H1 (cell line): ENCODE measurements around the gene UBR3. TPM values are rescaled to one million over a fixed set of nuclear protein-coding genes. Genes with fewer than 3 reads are reported as not detected.
"Not testable (repeated sequence)": the region's sequence is repeated elsewhere in the genome, so short reads cannot be mapped to it uniquely, and the experiment has no call there.

ENCODE experiments used
- CTCF ChIA-PET: fragments of 300-600 bp; sonication (Branson Sonifier 250); formaldehyde crosslinking; loops from one replicate; lab custom pipeline; 2021; ENCODE audit not compliant: partially characterized antibody; lab: Charles Lee
- POLR2A ChIA-PET: fragments of 300-600 bp; sonication (Branson Sonifier 250); formaldehyde crosslinking; loops from one replicate; lab custom pipeline; 2021; ENCODE audit warnings: inconsistent platforms; ENCODE audit not compliant: partially characterized antibody; lab: Charles Lee
- DNase-seq, 2 experiments: peaks; one replicate each; pipeline versions ENCODE4 v3.0.0 to v3.0.0-alpha.2; 2010 to 2022; ENCODE audit warnings: low spot score in 2 of 2, low read depth in 1 of 2, mixed read lengths in 1 of 2
- FAIRE-seq: peaks from 2 replicates; lab custom pipeline; 2011; peaks lifted over from hg19 to GRCh38; lab: Jason Lieb, UNC
- H2AFZ ChIP-seq: 2 replicates; pipeline ENCODE4 v1.8.1; 2012; ENCODE audit warnings: low read length, inconsistent platforms
- H2AK5ac ChIP-seq: 2 replicates; pipeline ENCODE4 v1.6.1; 2013; ENCODE audit warnings: low read depth, low read length
- H2BK120ac ChIP-seq: replicated peaks from 2 replicates; pipeline ENCODE3; 2013; ENCODE audit warnings: low read depth, low read length, inconsistent platforms
- H2BK12ac ChIP-seq: 2 replicates; pipeline ENCODE4 v1.6.1; 2013; ENCODE audit warnings: low read depth, low read length
- H2BK15ac ChIP-seq: 2 replicates; pipeline ENCODE4 v1.6.1; 2013; ENCODE audit warnings: low read length
- H2BK20ac ChIP-seq: 2 replicates; pipeline ENCODE4 v1.6.1; 2013; ENCODE audit warnings: low read length
- H2BK5ac ChIP-seq: 2 replicates; pipeline ENCODE4 v1.6.1; 2013; ENCODE audit warnings: low read depth, low read length
- H3K14ac ChIP-seq: 2 replicates; pipeline ENCODE4 v1.6.1; 2013; ENCODE audit warnings: inconsistent platforms; ENCODE audit not compliant: insufficient read length
- H3K18ac ChIP-seq: 2 replicates; pipeline ENCODE4 v1.6.1; 2013; ENCODE audit warnings: low read length; ENCODE audit errors: extremely low read depth
- H3K23ac ChIP-seq: 2 replicates; pipeline ENCODE4 v1.6.1; 2013; ENCODE audit warnings: inconsistent platforms; ENCODE audit not compliant: insufficient read length
- H3K23me2 ChIP-seq: 2 replicates; pipeline ENCODE4 v1.6.1; 2013; ENCODE audit warnings: low read depth, low read length
- H3K27ac ChIP-seq: 2 replicates; pipeline ENCODE4 v1.6.1; 2011; ENCODE audit warnings: low read depth, low read length, inconsistent platforms
- H3K27me3 ChIP-seq, 4 experiments: replicated peaks in 1 of 4; 1 replicate in 1 of 4; 2 replicates in 3 of 4; pipeline versions ENCODE4 v1.6.1 to v1.8.1; 2011 to 2013; ENCODE audit warnings: low read length in 3 of 4, mild to moderate bottlenecking in 3 of 4, inconsistent platforms in 2 of 4, mixed read lengths in 2 of 4, moderate library complexity in 1 of 4; ENCODE audit not compliant: control insufficient read depth in 3 of 4, insufficient read depth in 3 of 4; ENCODE audit errors: extremely low read depth in 1 of 4
- H3K36me3 ChIP-seq, 4 experiments: 2 replicates each; pipeline versions ENCODE4 v1.6.1 to v1.8.1; 2011 to 2013; ENCODE audit warnings: mild to moderate bottlenecking in 4 of 4, low read length in 3 of 4, moderate library complexity in 2 of 4, control low read depth in 1 of 4, inconsistent platforms in 1 of 4; ENCODE audit not compliant: insufficient read depth in 4 of 4, control insufficient read depth in 2 of 4
- H3K4ac ChIP-seq: replicated peaks from 2 replicates; pipeline ENCODE3; 2013; ENCODE audit warnings: low read length, low read depth, mixed read lengths, inconsistent platforms; ENCODE audit not compliant: insufficient read length
- H3K4me1 ChIP-seq, 4 experiments: replicated peaks in 1 of 4; 1 replicate in 1 of 4; 2 replicates in 3 of 4; pipeline versions ENCODE4 v1.6.1 to v1.8.1; 2011 to 2013; ENCODE audit warnings: low read length in 3 of 4, inconsistent platforms in 2 of 4, mixed read lengths in 1 of 4; ENCODE audit not compliant: insufficient read depth in 4 of 4, control insufficient read depth in 3 of 4
- H3K4me2 ChIP-seq, 2 experiments: 2 replicates each; pipeline versions ENCODE4 v1.6.1 to v1.8.1; 2011 to 2013; ENCODE audit warnings: low read depth in 2 of 2, low read length in 2 of 2, control low read depth in 1 of 2, inconsistent platforms in 1 of 2, mild to moderate bottlenecking in 1 of 2; ENCODE audit not compliant: insufficient read depth in 1 of 2
- H3K4me3 ChIP-seq, 4 experiments: fragments of 200-600, 300-600 bp in 1 of 4; sonication (generic), shearing (Covaris generic), sonication (Bioruptor Twin) in 1 of 4; 2 replicates each; pipeline versions ENCODE4 v1.5.1 to v1.8.1; 2011 to 2016; ENCODE audit warnings: low read length in 4 of 4, low read depth in 3 of 4, control low read depth in 2 of 4, inconsistent platforms in 2 of 4, mild to moderate bottlenecking in 2 of 4, mixed read lengths in 1 of 4, moderate library complexity in 1 of 4; ENCODE audit not compliant: insufficient read depth in 2 of 4; ENCODE audit errors: extremely low read depth in 1 of 4
- H3K56ac ChIP-seq: replicated peaks from 2 replicates; pipeline ENCODE3; 2013; ENCODE audit warnings: low read depth, mild to moderate bottlenecking, mixed read lengths, low read length, inconsistent platforms; ENCODE audit not compliant: insufficient read length
- H3K79me1 ChIP-seq: 2 replicates; pipeline ENCODE4 v1.6.1; 2013; ENCODE audit warnings: low read depth, low read length, control low read depth
- H3K79me2 ChIP-seq, 2 experiments: 2 replicates each; pipeline versions ENCODE4 v1.6.1 to v1.8.1; 2012 to 2013; ENCODE audit warnings: low read length in 2 of 2, mild to moderate bottlenecking in 2 of 2, inconsistent platforms in 1 of 2; ENCODE audit not compliant: insufficient read depth in 2 of 2, control insufficient read depth in 1 of 2
- H3K9ac ChIP-seq, 4 experiments: replicated peaks in 1 of 4; 1 replicate in 1 of 4; 2 replicates in 3 of 4; pipeline versions ENCODE4 v1.6.1 to v1.8.1; 2011 to 2013; ENCODE audit warnings: low read depth in 3 of 4, low read length in 3 of 4, control low read depth in 2 of 4, mild to moderate bottlenecking in 2 of 4, moderate library complexity in 2 of 4, inconsistent platforms in 1 of 4; ENCODE audit errors: extremely low read depth in 1 of 4
- H3K9me3 ChIP-seq, 2 experiments: 2 replicates each; pipeline versions ENCODE4 v1.6.1 to v1.8.1; 2012 to 2013; ENCODE audit warnings: mild to moderate bottlenecking in 2 of 2, moderate library complexity in 2 of 2, control low read depth in 1 of 2, inconsistent platforms in 1 of 2, low read depth in 1 of 2, low read length in 1 of 2, mixed read lengths in 1 of 2; ENCODE audit not compliant: insufficient read depth in 2 of 2
- H4K20me1 ChIP-seq, 2 experiments: replicated peaks in 1 of 2; 2 replicates each; pipeline versions ENCODE3 to v1.8.1; 2011 to 2013; ENCODE audit warnings: inconsistent platforms in 2 of 2, low read length in 2 of 2, mild to moderate bottlenecking in 1 of 2; ENCODE audit not compliant: insufficient read depth in 2 of 2, control insufficient read depth in 1 of 2
- H4K5ac ChIP-seq: 2 replicates; pipeline ENCODE4 v1.6.1; 2013; ENCODE audit warnings: low read length, low read depth, mixed read lengths, inconsistent platforms; ENCODE audit not compliant: insufficient read length
- H4K8ac ChIP-seq: 2 replicates; pipeline ENCODE4 v1.8.0; 2013; ENCODE audit warnings: mild to moderate bottlenecking, moderate library complexity, low read length, inconsistent platforms; ENCODE audit not compliant: insufficient read depth; ENCODE audit errors: extremely low read depth
- H4K91ac ChIP-seq: replicated peaks from 2 replicates; pipeline ENCODE3; 2013; ENCODE audit warnings: low read length, mixed read lengths, inconsistent platforms; ENCODE audit not compliant: insufficient read length
- WGBS, 2 experiments: shearing (Covaris generic) in 1 of 2; methylation state at CpG; one replicate each; pipeline versions ENCODE4 v1.1.6 to v1.1.7; 2013 to 2015; ENCODE audit warnings: low lambda C conversion rate in 2 of 2, mixed read lengths in 2 of 2, inconsistent platforms in 1 of 2, low coverage in 1 of 2, missing lambda C conversion rate in 1 of 2; ENCODE audit not compliant: insufficient replicate concordance in 2 of 2, insufficient coverage in 1 of 2, insufficient read length in 1 of 2; ENCODE audit errors: extremely low coverage in 1 of 2, missing lambda C conversion rate in 1 of 2; 5-methylcytosine and 5-hydroxymethylcytosine counted together
- polyA plus RNA-seq, 7 experiments: library from polyadenylated mRNA; depleted of rRNA in 3 of 7; stranded (reverse) in 5 of 7; unstranded in 2 of 7; fragments of >200 nt in 5 of 7; fragments of 200-250 nt in 2 of 7; gene quantifications; 1 replicate in 5 of 7; 2 replicates in 1 of 7; 4 replicates in 1 of 7; pipeline versions ENCODE4 v1.2.1 to v1.2.3, GENCODE V29; 2011 to 2013; ENCODE audit warnings: missing spikeins in 2 of 7, mixed read lengths in 2 of 7
- total RNA-seq: library from RNA; stranded (reverse); fragmentation: NEBNext Ultra II Directional; extraction: Animal tissue kit (Norgen Biotek cat#: 25700); gene quantifications from 2 replicates; pipeline ENCODE4 v1.2.1, GENCODE V29; 2021

UBR3 gene
- total and polyA plus RNA-seq, 2 of the 8 experiments (the other 6 are each of a cell fraction or from before 2014, with no cell fraction given): 3.7 to 17.7 TPM

GRCh38 chr2:169957219-169957618 is 130.0 kb downstream of the UBR3 start:
- H2BK12ac ChIP-seq, H2AK5ac ChIP-seq, H3K27ac ChIP-seq, H3K23ac ChIP-seq, H3K4me1 ChIP-seq, H3K18ac ChIP-seq, H2BK5ac ChIP-seq, H3K4ac ChIP-seq, H3K9me3 ChIP-seq, H3K56ac ChIP-seq, H3K79me1 ChIP-seq, H2AFZ ChIP-seq, H2BK120ac ChIP-seq, H4K5ac ChIP-seq, H2BK15ac ChIP-seq, FAIRE-seq, CTCF ChIA-PET, H3K79me2 ChIP-seq, DNase-seq, H4K20me1 ChIP-seq, H3K36me3 ChIP-seq, H3K14ac ChIP-seq, H3K4me2 ChIP-seq, H3K23me2 ChIP-seq, POLR2A ChIA-PET, H3K4me3 ChIP-seq, H2BK20ac ChIP-seq, H4K8ac ChIP-seq, H3K9ac ChIP-seq, H4K91ac ChIP-seq, H3K27me3 ChIP-seq: not testable (repeated sequence)
- WGBS, 2 experiments: 100% methylated on average over 3 of the region's 5 CpGs; no CpG with 5 or more reads in 1 of the 2 experiments
